ENCODE measurements around the gene GRIK2.
A peak's percentile ranks its signal among the peaks of the same experiment; 100 is the strongest.

Gene GRIK2

DNA sequence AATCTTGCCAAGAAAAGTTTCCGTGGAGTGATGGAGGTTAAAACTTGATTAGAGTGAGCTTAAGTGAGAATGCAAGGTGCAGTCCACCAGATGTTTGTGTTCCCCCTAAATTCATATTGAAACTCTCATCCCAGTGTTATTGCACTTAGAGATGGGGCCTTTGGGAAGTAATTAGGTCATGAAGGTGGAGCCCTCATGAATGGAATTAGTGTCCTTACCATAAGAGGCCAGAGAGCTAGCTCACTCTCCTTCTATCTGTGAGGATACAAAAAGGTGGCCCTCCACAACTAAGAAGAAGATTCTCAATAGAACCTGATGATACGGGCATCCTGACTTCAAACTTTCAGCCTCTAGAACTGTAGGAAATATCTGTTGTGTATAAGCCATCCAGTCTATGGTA lies 258.6 kb downstream of the GRIK2 start:
- TF ChIP-seq, protein P1, sequence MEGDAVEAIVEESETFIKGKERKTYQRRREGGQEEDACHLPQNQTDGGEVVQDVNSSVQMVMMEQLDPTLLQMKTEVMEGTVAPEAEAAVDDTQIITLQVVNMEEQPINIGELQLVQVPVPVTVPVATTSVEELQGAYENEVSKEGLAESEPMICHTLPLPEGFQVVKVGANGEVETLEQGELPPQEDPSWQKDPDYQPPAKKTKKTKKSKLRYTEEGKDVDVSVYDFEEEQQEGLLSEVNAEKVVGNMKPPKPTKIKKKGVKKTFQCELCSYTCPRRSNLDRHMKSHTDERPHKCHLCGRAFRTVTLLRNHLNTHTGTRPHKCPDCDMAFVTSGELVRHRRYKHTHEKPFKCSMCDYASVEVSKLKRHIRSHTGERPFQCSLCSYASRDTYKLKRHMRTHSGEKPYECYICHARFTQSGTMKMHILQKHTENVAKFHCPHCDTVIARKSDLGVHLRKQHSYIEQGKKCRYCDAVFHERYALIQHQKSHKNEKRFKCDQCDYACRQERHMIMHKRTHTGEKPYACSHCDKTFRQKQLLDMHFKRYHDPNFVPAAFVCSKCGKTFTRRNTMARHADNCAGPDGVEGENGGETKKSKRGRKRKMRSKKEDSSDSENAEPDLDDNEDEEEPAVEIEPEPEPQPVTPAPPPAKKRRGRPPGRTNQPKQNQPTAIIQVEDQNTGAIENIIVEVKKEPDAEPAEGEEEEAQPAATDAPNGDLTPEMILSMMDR (conservative IDR thresholded peaks at IDR 0.05; ENCODE audit: low read depth, low read length): no peak
- H3K4me3 ChIP-seq (ENCODE audit: low read length): no peak overlapping the region
- DNase-seq (ENCODE audit: low read depth): no peak

DNA sequence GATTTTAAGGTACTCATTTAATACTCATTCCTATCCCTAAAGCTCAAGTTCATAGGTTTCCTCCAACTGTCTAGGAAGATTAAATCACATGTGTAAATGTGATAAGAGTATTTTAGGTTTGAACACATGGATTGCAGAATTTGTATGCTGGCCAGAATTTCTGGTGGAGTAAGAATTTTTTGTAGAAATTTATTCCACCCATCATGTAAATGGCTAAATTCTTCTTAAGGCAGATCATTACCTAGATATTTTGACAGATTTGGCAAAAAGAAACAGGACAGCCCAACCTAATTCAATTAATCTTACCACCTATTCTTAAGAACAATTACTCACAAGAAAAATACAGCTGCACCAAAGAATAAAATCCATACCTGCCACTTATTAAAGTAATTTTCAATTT lies 261.6 kb downstream of the GRIK2 start:
- no peak overlapping the region for H3K4me3 ChIP-seq (ENCODE audit: low read length)
- TF ChIP-seq, protein P1 (conservative IDR thresholded peaks at IDR 0.05; ENCODE audit: low read depth, low read length): no peak
- DNase-seq (ENCODE audit: low read depth): no peak

DNA sequence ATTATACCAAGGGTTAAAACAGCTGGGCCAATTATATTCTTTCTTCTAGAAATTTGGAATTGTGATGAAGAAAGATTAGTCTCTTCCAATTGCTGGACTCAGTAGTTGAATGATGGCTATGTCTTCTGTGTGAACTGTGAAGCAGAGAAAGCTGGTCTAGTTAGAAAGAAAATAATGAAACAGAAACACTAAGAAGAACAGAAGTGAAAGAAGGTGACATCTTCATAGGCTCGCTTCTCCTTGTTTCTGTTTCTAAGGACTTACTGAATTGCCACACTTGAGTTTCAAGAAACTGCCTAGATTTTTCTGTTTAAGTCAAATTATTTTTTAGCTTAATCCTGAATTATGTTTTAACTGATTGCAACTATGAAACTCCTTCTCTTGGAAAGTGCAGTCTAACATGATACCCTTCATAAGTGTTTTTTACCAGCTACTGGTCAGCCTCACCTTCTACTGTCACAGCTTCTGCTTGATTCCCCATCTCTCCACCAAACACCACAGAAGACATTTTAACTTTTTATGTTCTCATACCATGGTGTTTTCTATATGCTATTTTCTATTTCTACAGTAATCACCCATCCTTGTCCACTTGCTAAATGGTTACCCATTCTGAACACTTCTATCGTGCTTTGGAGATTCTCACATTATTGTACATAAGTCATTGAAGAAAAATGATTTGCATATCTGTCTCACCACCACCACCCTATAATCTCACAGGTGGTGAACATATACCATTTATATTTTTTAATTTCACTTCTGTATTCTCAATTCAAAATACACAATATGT lies 268.8 kb downstream of the GRIK2 start:
- no peak overlapping the region for H3K4me3 ChIP-seq (ENCODE audit: low read length)
- no peak for DNase-seq (ENCODE audit: low read depth)
- TF ChIP-seq, protein P1 (conservative IDR thresholded peaks at IDR 0.05; ENCODE audit: low read depth, low read length): no peak

DNA sequence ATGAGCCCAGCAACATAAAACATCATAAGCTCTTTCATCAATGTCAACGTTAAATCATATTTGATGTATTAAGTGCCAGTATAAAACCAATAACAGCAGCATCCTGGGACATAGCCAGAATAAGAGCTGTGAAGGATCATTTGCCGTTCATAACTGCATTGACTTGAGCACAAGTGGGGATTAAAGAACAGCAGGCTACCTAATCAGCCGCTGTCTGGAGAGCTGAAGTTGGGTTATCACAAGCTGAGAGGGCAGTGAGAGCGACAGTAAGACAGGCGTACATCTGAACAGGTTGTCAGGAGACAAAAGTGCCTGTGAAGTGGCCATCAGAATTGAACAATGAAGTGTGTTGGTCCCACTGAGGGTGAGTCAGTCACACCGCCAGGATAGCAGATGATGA lies 269.6 kb downstream of the GRIK2 start:
- no peak for DNase-seq (ENCODE audit: low read depth)
- TF ChIP-seq, protein P1 (conservative IDR thresholded peaks at IDR 0.05; ENCODE audit: low read depth, low read length): no peak
- no peak overlapping the region for H3K4me3 ChIP-seq (ENCODE audit: low read length)

DNA sequence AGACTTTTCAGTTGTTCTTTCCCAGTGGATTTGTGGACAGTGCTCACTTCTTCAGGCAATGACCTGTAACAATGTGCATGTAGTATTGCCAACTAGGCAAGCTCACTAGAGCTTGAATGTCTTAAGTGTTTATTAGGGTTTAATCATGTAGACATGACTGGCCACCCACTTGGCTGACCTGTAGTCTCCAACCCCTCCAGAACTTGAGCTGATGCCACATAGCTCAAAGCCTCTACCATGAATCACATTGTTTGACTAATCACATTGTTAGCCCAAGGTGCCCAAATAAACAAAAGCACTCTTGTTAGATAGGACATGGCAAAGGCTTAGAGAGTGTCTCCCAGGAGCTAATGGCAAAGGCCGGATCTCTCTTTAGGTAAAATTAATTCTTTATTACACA lies 272.7 kb downstream of the GRIK2 start:
- no peak overlapping the region for H3K4me3 ChIP-seq (ENCODE audit: low read length)
- TF ChIP-seq, protein P1 (conservative IDR thresholded peaks at IDR 0.05; ENCODE audit: low read depth, low read length): no peak
- peak; percentile 81 for DNase-seq (ENCODE audit: low read depth)

DNA sequence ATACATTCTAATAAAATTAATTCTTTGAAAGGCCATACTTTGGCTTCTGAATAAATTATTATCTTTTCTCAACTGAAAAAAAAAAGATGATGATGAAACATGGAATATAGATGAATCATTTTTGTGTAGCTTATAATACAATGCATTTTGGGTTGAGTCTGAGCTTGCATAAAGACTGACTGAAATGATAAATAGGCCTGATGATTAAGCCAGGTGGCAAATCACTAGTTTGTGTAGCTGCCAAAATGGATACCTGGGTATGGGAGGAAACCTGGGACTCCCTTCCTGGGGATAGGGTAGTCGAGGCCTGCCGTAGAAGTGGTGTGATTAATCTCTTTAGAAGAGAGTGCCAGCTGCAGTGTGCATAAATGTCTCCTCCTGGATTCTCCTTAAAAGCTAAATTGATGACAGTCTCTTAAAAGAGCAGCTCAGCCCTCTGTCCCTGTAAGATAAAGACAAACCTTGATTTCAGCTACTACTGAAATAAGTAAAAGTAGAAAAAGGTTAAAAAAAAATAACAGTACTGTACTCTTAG lies 275.1 kb downstream of the GRIK2 start:
- no peak overlapping the region for H3K4me3 ChIP-seq (ENCODE audit: low read length)
- TF ChIP-seq, protein P1 (conservative IDR thresholded peaks at IDR 0.05; ENCODE audit: low read depth, low read length): no peak
- DNase-seq (ENCODE audit: low read depth): no peak

DNA sequence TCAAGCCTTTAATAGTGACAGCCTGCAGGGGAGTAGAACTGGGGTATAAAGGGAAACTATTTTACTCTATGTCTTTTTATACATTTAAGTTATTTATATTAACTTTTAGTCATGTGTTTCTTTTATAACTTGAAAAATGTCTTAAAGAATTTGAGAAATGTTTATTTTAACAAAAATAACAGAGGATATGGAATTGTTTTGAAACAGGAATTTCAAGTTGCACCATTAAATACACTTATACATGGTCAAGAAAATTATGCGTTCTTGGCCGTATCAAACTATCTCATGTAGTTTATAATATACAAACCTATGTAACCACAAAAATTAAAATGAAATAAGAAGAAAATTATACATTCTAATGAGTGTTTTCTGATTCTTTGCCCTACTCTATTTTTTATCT lies 282.7 kb downstream of the GRIK2 start:
- no peak for DNase-seq (ENCODE audit: low read depth)
- no peak overlapping the region for H3K4me3 ChIP-seq (ENCODE audit: low read length)
- TF ChIP-seq, protein P1 (conservative IDR thresholded peaks at IDR 0.05; ENCODE audit: low read depth, low read length): no peak
